HFF-Myc (cell line): Measurements from ENCODE around the gene NEURL1B.

ENCODE experiments used
- DNase-seq: peaks from one replicate; pipeline ENCODE4 v3.0.0-alpha.2; 2011; ENCODE audit warnings: low read depth; ENCODE audit errors: extremely low read depth
- H3K4me3 ChIP-seq: replicated peaks from 2 replicates; pipeline ENCODE4 v1.5.1; 2011; ENCODE audit warnings: low read depth, mild to moderate bottlenecking, control low read depth, low read length
- CTCF ChIP-seq: IDR thresholded peaks from 2 replicates; pipeline ENCODE4 v1.5.1; 2012; ENCODE audit warnings: mild to moderate bottlenecking, low read depth, low read length, control low read depth; ENCODE audit errors: missing control alignments

The NEURL1B gene

DNA sequence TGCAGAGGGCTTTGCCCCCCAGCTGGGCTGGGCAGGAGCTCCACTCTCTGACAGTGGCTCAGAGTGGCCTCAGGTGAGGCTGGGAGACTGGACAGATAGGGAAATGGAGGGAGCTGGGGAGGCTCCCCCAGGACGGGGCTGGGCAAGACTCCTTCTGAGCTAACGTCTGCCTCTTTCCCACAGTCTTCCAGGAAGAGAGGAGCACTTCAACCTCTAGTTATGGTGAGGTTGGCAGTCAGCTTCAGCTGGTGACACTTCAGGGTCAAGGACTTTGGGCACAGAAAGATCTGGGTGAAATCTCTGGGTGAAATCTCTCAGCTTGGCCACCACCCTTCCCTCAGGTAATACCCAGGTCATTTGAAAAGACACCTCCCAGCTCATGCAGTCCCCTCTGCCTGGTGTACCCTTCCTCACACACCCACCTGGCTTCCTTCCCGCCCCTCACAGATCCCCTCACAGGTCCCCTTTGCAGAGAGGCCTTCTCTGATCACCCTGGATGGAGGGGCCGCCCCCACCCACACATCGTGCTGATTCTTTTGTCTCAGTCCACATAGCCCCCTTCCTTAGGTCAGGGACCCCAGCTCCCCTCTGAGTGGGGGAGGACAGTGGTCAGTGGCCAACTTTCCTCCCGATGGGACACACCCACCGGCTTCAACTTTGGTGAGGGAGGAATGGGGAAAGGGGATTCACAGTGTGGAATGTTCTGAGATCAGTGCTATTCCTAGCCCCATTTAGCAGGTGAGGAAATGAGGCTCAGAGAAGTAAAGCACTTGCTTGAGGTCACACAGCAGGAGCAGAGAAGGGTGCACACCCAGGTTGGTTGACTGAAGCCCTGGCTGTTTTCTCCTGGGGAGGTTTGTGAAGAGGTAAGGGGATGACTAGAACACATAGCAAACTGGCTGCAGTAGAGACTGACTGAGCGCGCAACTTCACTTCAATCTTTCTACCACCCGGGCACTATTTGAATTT lies 15.8 kb upstream of the NEURL1B start:
- no peak for TF ChIP-seq CTCF
- H3K4me3 ChIP-seq: no peak overlapping the region
- DNase-seq: no peak

- no peak for TF ChIP-seq CTCF
- no peak for DNase-seq
- H3K4me3 ChIP-seq: no peak overlapping the region
Measured at GRCh38 chr5:172626031-172626581, 15.0 kb upstream of the NEURL1B start.

GRCh38 chr5:172630082-172630481 lies 11.0 kb upstream of the NEURL1B start:
- no peak overlapping the region for H3K4me3 ChIP-seq
- no peak for DNase-seq
- TF ChIP-seq CTCF: no peak

GRCh38 chr5:172630482-172630881 lies 10.6 kb upstream of the NEURL1B start:
- H3K4me3 ChIP-seq: no peak overlapping the region
- no peak for DNase-seq

GRCh38 chr5:172630986-172631385 lies 10.1 kb upstream of the NEURL1B start:
- DNase-seq: no peak
- no peak for TF ChIP-seq CTCF

More at GRCh38 chr5:172630482-172630881, 10.6 kb upstream of the NEURL1B start:
- TF ChIP-seq CTCF: no peak

GRCh38 chr5:172632346-172633092 lies 8.5 kb upstream of the NEURL1B start:
- no peak overlapping the region for H3K4me3 ChIP-seq
- no peak for DNase-seq
- TF ChIP-seq CTCF: no peak

More at GRCh38 chr5:172630986-172631385, 10.1 kb upstream of the NEURL1B start:
- no peak overlapping the region for H3K4me3 ChIP-seq
